ENCODE data around the gene PDX1.

GRCh38 chr13:27907121-27907787, 12.5 kb upstream of the PDX1 start:
- no peak for TF ChIP-seq POLR2A (IDR thresholded peaks at IDR 0.05; ENCODE audit: low read length)
- TF ChIP-seq GATA1 (IDR thresholded peaks at IDR 0.05; ENCODE audit: low read depth, low read length) = no peak

Data from erythroblast (primary cell).